GM19455 (cell line): Measurements from ENCODE around the gene CDH13.

Experiments
- ATAC-seq: cut with Tn5 transposase; IDR thresholded peaks from one replicate; pipeline ENCODE4 v1.9.1; 2021; ENCODE audit not compliant: unreplicated experiment

Gene CDH13

DNA sequence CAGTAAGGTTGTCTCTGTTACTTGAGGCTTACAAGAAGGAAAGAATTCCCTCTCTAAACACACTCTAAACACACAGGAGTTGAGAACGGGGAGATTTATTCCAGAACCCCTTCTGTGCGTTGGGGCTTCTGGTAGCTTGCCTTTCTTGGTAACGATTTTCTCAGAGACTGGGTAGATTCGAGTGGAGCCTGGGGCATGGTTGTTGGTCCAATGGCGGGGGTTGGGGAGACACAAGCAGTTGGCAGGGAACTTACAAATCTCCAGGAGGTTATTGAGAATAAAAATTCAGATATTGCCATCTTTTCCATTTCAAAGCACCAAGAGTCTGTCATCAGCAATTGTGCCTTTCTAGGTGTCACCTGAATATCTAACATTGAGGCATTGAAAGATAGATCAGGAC lies 251.7 kb downstream of the CDH13 start:
- no peak for ATAC-seq

DNA sequence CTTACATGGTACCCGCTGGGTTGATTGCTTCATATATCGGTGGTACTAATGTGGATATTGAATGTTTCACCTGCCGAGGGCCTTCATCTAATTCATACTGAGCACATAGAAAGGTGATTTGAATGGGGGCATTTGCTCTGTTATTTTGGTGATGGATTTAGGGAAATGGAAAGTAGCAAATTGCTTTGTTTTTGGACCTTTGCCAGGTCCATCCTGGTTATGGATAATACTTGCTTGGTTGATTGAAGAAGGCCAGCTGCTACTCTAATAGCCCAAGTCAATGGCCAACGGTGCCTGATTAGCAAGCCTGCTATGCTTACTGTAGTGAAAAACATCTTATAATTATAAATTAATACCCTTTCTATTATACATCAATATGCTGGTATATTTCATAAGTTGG lies 253.6 kb downstream of the CDH13 start:
- no peak for ATAC-seq

DNA sequence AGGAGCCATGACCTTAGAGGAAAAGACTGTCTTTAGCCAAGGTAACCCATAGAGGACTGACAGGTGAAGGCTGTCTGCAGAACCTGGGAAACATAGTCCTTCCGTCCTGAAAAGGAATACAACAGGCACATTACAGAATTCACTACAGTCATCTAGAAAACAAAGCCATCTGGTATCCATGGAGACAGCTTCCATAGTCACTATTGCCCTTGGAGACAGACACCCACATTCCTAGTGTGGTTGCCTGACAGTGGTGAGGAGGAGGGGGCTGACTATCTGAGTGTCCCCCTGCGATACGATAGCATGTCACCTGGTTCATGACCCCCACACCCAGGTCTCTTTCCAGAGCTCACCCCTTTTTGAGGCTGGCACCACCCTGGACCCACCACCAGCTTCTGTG lies 254.7 kb downstream of the CDH13 start:
- ATAC-seq = no peak

DNA sequence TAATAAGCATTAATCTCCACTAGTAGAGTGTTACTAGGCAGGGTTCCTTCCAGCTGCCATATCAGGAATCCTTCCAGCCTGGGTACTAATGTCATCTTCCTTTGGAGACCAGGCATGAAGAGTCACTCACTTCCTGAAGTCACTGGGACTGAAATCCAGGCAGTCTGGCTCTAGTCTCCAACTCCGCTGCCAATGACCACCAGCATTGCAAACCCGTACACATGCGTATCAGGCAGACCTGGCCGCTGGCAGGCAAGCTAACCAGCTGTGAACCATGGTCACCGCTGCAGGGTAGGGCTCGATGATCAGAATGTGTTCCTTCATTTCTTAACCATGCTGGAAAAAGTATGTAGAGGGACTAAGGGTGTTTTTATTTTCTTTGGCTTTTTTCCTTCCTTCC lies 255.5 kb downstream of the CDH13 start:
- no peak for ATAC-seq

DNA sequence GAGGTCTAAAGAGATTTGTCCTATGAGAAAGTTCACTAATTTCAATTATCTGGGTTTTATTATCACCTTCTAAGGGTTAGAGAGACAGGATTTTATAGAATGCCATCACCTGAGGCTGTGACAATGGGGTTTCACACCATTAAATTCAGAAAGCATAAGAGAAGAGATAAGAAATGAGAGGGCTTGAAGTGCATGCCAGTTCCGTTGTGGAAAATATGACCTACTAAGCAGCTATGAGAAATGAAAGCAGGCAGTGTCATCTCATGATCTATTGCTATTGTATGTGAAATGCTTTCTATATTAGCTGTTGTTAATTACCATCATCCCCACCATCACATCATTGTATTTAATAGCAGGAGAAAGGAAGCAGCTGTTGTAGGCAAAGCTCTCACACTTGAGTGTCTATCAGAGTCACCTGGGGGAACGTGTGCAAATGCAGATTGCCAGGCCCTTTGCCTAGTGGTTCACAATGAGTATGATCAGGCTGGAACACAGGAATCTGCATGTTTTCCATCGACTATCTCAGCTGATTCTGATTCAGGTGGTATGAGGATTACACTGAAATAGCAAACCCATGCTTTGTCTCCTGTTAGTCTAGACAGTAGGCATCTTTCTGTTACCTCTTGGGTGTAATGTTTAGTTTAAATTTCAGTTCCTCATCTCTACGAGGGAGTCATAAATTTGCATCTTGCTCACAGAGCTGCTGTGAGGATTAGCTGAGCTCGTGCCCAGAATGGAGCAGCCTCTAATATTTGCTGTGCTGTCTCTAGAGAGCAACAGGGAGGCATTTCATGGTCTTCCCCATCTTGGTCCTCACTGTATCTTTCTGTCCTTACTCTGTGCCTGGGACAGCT lies 256.4 kb downstream of the CDH13 start:
- no peak for ATAC-seq

DNA sequence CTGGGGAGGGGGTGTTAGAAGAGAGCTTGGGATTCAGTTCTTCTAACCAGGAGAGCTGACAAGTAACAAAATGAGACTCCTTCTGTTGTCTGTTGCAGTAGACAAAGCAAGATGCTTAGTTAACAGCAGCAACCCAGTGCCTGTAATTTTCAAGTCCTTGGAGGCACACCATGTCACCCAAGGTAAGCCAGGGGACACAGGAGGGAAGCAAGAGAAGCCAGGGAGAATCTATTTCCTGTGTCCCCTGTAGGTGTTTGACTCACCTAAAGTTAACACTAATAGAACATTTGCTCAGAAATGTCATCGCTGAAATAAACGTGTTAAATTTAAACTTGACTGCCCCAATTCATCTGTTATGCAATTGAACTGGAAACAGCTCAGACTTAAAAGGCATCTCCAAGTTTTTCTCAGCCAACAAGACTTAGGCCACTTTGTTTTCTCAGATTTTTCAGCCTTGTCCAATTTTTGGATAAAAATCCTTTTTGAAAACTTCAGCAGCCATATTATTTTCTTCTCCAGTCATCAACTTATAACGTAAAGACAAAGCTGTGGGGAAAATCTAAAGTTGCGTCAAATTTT lies 257.6 kb downstream of the CDH13 start:
- no peak for ATAC-seq

DNA sequence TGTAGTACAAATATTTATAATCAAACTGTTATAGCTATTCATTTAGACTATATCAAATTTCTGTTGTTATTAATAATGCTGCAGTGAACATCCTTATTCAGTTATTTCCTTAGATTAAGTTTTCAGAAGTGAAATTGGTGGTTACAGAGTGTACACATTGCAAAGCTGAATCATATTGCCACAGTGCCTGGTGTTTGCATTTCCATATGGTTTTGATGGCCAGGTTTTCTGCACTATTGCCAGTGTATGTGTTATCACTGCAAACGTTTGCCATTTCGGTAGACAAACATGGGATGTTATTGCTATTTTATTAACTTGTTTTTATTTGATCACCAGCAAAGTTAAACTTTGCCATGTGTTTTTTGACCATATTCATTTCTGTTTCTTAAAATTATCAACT lies 259.4 kb downstream of the CDH13 start:
- ATAC-seq = no peak

DNA sequence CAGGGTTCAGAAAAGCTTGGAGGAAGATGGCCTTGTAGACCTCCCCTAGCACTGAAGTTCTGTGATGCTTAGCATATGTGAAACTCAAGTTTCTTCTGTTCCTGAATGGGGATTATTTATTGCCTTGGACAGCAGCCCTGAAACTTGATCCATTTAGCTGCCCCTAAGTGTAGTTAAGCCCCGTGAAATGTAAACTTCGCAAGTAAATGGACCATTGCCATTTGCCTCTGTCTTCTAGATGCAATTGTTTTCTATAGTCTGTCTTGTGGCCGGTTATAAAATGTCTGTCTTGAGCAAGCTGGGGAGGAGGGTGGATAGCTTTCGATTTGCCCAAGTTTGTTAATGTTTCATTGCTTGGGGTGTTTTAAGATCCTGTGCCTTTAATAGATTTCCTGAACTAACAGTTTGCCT lies 261.8 kb downstream of the CDH13 start:
- no peak for ATAC-seq

DNA sequence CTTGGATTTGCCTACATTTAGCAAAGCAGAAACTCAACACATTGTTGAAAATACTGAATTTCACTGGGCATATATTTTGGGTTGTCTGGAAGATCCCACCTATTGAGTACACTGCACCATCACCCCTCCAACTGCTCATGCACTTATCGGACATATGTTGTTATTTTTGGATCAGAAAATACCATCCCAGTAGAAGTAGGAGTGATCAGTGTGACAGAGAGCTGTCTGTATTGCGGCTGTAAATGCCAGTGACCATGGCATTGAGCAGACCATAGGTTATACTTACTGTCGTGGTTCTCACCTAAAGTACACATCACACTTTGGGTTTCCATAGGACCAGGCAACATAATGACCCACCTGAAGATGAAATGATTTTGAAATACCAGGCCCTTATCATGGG lies 264.7 kb downstream of the CDH13 start:
- ATAC-seq = no peak

DNA sequence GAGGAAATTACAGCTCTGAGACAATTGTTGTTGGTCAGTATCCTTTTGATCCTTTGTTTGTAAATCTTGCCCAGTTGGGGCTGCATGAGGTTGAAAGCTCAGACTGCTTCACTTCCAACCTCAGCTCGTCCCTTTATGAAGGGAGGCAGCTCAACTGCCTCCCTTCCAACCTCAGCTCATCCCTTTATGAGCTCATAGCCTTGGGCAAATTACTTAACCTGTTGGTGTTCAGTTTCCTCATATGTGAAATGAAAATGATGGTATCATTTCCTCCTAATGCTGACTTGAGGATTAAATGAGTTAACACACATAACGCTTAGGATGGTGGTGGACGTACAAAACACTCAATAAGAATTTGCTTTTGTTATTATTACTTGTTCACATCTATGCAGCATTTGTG lies 265.1 kb downstream of the CDH13 start:
- ATAC-seq = no peak

DNA sequence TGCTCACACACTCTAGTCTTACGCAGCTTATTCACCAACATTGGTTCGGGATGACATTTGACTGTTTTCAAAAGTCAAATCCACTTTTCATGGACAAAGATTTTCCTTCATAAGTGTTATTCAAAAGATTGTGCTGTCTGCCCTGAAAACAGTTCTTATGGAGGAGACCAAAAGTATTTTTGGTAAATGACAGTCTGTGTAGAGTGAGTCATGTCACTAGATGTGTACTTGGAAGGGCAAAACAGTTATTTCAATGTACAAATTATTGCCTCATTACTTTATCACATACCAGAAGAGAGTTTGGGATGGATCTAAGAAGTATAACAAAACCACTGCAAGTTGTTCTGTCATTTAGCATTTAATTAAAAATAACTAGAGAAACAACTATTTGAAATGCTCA lies 265.6 kb downstream of the CDH13 start:
- no peak for ATAC-seq

DNA sequence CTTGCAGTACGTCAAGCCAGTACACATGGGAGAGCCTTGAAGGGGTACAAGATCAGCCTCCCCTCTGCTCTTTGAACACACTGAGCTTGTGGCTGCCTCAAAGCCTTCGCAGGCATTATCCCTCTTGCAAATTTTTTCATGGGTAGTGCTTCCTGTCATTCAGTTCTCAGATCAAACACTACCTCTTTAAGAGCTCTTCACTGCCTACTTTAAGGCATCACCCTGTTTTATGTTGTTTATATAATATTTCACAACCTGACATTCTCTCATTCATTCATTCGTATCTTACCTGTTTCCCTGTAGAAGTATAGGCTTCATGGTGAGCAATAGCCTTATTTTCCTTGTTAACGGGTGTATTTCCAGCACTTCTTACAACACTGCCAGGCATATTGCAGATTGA lies 269.1 kb downstream of the CDH13 start:
- ATAC-seq = no peak

DNA sequence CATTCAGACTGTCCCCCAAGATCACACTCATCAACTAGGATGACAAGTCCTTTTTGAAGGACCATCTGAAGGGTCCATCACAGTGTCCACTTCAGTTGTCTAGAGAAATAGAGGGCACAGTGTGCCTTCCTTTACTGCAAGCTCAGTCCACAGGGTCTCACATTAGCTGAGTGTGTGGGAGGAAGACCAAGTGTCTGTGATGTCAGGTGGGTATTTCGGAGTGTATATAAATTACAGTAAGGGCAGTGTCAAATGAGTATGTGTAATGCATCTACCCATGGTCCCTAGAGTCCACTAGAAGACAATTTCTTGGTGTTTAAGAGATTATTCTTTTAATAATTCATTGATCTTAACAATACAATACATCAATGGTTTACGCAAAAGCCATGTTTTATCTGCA lies 272.2 kb downstream of the CDH13 start:
- no peak for ATAC-seq

DNA sequence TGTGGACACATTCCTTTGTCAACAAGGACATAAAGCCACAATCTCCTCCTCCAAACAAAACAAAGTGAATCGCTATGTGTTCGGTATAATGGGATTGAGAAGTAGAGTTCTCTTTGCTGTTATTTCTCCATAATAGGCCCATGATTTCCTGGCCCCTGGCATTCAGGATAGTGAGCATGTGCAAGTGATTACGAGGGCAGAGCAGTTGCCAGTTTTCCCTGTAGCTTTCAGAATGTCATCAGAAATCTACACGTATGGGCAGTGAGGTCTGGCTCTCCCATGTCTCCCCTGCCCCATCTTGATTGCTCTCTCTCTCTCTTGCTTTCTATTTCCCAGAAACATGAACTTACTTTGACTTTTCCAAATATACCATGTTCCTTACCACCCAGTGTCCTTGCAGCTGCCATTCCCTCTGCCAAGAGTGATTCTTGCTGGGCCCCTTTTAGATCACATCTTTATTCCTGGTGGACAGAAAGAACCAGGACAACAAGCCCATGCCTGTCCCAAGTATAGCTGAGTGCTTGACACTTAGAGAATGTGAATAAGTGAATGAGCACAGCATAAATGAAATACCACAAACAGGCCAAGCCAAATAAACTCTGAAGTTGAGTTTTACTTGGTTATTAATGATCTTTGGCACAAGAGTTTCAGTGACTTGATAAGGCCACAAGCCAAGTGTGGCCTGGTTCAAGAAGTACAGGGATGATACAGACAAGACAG lies 273.1 kb downstream of the CDH13 start:
- no peak for ATAC-seq

DNA sequence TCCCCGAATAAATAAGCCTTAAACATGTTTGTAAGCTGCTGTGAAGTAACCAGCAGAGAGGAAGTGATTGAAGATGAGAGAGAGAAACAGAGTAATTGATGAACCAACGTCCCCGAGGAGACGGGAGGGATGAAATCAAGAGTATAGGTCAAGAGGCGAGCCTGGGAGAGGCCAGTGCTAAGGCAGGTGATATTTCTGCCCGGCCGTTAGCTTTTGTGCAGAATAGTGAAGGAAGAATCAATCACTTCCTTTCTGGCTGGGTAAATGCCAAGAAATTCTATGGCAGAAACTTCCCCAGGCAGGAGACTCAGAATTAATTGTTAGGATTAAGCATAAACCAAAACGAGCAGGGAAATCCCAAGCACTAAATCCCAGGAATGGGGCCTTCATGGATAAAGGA lies 273.8 kb downstream of the CDH13 start:
- no peak for ATAC-seq

DNA sequence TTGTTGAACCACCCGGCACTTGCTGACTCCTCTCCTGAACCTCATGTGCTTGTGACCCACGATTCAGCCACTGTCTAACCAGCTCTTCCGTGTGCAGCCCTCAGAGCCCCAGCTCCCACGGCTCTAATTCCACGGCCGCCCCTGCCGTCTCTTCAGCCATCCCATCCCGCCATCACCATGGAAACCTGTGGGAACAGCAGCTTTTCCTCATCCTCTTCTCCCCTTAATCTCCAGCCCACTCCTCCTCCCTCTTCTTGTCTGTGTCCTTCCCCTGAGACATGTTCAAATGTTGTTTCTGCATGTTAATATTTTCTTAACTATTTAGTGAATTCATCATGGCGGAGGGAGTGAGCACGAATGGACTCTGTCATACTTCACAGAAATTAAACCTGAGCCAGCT lies 285.2 kb downstream of the CDH13 start:
- no peak for ATAC-seq

DNA sequence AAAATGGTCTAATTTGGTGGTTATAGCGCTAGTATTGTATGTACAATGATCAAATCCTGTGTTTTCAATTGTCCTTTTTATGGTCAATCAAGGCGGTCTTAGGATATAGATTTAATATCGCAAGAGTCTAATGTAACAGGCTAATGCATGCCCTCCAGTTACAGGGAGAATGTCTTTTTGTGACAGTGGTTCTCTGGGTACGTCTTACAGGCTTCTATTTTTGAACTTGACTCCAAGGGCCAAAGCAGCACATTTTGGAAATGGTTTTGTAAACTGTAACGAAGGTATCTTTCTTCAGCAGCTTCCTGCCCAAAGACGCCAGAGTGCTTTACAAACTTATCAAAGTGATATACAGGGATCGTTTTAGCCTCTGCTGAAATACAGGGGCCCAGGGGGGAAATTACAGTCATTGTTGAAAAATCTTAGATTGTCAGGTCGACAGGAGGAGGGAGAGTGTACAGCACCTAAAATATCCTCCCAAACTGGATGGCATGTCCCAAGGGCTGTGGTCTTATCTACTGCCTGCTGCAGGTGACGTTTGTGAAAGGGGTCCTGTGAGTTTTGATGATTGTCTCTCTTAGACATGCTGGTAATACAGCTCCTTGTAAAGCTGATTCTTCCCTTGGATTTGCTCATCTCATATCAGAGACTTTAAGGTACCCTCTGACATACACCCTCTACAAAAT lies 288.5 kb downstream of the CDH13 start:
- no peak for ATAC-seq

DNA sequence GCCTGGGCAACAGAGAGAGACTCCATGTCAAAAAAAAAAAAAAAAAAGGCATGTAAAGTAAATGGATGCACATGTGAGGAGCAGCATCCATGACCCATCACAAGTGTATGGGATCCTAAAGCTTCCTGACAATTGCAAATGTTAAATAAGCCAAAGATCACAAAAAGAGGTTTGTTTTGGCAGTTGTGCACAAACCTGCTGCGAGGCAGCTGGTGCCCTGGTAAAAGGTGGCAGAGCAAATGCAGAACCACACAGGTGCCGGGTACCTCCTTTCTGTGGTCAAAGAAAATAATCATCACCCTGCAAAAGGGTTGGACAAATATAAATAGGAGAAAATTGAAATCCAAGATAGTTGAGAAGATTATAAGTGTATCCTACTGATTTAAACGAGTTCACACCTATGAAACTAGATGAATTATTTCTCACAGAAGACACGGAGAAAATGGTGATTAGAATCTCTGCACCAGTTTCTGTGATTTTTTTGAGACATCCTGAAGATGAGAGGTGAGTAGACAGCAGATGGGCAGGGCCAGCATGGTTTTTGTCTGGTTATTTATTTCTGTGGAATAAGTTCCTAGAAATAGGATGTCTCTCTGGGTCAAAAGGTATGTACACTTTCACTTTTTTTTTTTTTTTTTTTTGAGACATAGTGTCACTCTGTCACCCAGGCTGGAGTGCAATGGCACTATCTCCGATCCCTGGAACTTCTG lies 291.3 kb downstream of the CDH13 start:
- ATAC-seq = no peak

DNA sequence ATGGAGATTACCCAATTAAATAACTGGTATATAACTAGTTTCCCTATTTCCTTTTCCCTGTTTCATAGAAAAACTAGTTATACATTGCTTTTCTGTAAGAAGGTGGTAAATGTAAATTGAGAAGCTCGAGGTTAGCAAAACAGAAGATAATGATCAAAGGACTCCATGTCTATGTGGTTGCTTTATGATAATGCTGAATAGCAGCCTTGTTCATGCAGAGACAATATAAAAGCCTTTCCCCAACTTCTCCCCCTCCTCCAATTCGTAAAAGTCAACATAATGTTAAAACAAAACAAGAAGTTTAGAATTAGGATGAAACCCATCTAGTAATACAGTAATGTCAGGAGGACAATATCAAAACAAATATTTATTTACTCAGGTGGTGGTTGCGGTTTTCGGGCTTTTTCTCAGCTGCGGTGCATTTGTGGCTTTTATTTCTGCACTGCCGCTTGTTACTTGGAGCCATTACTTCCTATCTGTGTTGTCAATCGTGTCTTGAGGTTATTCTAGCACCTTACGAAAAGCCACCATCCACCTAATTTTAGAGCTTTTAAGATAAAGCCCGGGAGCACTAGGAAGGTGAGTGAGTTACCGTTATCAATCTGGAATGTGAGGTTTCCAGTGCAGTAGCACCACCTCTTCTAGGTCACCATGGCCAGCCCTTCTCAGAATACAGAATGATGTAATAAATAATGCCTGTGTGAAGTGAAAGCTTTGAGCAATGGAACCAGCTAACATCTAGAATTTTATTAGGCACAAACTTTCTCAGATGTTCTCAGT lies 297.5 kb downstream of the CDH13 start:
- ATAC-seq = no peak

DNA sequence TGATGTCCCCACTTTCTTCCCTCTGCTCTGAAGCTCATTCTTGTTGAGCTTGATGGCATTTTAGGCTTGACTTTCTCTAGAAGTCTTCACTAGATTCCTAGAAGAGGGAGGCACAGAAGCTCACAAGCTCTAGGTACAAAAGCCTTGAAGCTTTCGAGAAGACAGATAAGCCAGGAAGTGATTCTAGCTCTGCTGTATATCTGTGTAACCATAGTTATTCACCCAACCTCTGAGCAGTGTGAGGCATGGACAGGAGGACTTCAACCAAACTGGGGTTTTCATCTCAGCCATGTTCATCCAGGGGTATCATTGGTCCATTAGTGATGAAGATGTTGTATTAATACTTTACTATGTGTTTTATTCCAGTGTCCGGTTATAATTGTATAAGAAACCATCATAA lies 299.7 kb downstream of the CDH13 start:
- ATAC-seq = no peak
